HG02973 (cell line): ENCODE results near the gene OR4C15.

Experiments used
- ATAC-seq: cut with Tn5 transposase; IDR thresholded peaks from one replicate; pipeline ENCODE4 v1.9.1; 2021; ENCODE audit warnings: moderate library complexity; ENCODE audit not compliant: unreplicated experiment

The OR4C15 gene

DNA sequence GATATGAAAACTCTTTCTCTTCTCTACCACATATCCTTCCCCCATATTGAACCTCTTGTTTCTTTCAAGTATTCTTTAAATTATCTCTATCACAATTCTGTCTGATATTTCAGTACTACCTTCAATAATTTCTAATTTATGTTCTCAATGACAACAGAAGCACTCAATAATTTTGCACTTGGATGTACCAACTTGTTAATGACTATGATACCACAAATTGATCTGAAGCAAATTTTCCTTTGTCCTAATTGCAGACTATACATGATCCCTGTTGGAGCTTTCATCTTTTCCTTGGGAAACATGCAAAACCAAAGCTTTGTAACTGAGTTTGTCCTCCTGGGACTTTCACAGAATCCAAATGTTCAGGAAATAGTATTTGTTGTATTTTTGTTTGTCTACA is at the start of gene OR4C15:
Gene OR4C15 (plus strand): TSS at position 301 of the 400 bp plus-strand sequence. CDS start 0 bp downstream, at position 301.
- no peak for ATAC-seq

DNA sequence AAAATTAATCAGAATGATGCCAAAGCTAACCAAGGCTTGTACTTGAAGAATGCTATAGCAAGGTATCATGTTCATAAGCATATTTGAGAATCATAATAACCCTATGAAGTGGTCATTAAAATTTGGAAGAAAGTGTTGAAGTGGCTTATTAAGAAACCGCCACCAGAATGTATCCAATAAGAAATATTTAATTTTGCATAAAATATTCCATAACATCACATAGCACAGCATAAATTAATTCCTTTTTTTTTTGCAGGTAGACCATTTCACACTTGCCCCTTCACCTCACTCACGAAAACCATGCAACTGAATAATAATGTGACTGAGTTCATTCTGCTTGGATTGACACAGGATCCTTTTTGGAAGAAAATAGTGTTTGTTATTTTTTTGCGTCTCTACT is 17.6 kb downstream of the OR4C15 start, which contains the start of gene OR4C16:
Gene OR4C16 (plus strand): TSS at position 301 of the 400 bp plus-strand sequence. CDS start 0 bp downstream, at position 301.
- ATAC-seq, result no peak

DNA sequence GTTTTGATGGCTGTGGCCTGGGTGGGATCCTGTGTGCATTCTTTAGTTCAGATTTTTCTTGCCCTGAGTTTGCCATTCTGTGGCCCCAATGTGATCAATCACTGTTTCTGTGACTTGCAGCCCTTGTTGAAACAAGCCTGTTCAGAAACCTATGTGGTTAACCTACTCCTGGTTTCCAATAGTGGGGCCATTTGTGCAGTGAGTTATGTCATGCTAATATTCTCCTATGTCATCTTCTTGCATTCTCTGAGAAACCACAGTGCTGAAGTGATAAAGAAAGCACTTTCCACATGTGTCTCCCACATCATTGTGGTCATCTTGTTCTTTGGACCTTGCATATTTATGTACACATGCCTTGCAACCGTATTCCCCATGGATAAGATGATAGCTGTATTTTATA is 18.3 kb downstream of the OR4C15 start:
- ATAC-seq, result no peak
